Right atrium auricular region (tissue), 2 donors: ENCODE data around the gene ERAL1. TPM values are rescaled to one million over a fixed set of nuclear protein-coding genes. Genes with fewer than 3 reads are reported as not detected.
A peak's percentile ranks its signal among the peaks of the same experiment; 100 is the strongest.

Experiments
- DNase-seq: peaks from one replicate; pipeline ENCODE4 v3.0.0-alpha.2; 2019; ENCODE audit warnings: low spot score
- H3K27ac ChIP-seq, 2 donors: fragments of 200-600 bp; sonication (generic); 1 replicate in 1 of 2; 2 replicates in 1 of 2; pipeline ENCODE4 v1.5.1; 2016 to 2019
- H3K27me3 ChIP-seq, 2 donors: fragments of 200-600 bp; sonication (generic); one replicate each; pipeline versions ENCODE4 v1.5.1 to v1.6.0; 2017 to 2019
- H3K36me3 ChIP-seq: fragments of 200-600 bp; sonication (generic); one replicate; pipeline ENCODE4 v1.5.1; 2016
- H3K4me1 ChIP-seq, 2 donors: fragments of 200-600 bp; sonication (generic); one replicate each; pipeline versions ENCODE4 v1.5.1 to v1.6.0; 2017 to 2019
- H3K4me3 ChIP-seq, 2 donors: fragments of 200-600 bp; sonication (generic); 1 replicate in 1 of 2; 2 replicates in 1 of 2; pipeline ENCODE4 v1.5.1; 2017 to 2019; ENCODE audit warnings: mild to moderate bottlenecking in 1 of 2, moderate library complexity in 1 of 2
- H3K9me3 ChIP-seq, 2 donors: fragments of 200-600 bp; sonication (generic); one replicate each; pipeline ENCODE4 v1.5.1; 2019
- CTCF ChIP-seq, 2 donors: fragments of 200-600 bp; sonication (generic); IDR thresholded peaks; one replicate each; pipeline ENCODE4 v1.5.1; 2019; ENCODE audit warnings: antibody characterized with exemption in 2 of 2
- total RNA-seq, 2 donors: library from RNA; depleted of rRNA; stranded (reverse); fragments of >200 nt; gene quantifications; one replicate each; pipeline ENCODE4 v1.1.0, GENCODE V29; 2016

Gene ERAL1
- total RNA-seq, 2 donors from 2014 or later, result 32.0 to 51.4 TPM

DNA sequence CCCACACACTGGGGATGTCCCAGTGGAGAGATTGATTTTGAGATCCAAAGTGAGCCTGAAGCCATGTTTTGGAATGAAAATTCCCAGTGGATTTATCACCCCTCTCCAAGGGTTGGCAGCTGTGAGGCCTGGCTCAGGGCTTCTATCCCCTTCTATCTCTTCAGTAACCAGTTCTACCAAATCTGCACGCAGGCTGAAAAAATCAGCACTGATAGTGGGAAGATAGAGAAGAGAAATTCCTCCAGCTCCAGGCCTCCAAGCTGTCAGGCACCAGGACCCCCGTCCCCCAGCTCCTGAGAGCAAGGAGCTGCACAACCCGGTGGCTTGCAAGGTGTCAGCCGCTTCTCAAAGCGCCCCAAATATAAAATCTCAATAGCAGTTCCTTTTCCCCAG lies 41.7 kb downstream of the ERAL1 start:
- DNase-seq, result no peak
- H3K9me3 ChIP-seq, result no peaks in the 10 kb centered on the region
- no peaks in the 10 kb centered on the region for H3K27me3 ChIP-seq
- H3K36me3 ChIP-seq, result no peaks in the 10 kb centered on the region
- no peak for TF ChIP-seq CTCF (IDR thresholded peaks at IDR 0.05)
- H3K4me1 ChIP-seq, result peaks cover 0 to 52% of the 10 kb centered on the region in 2 donors
- H3K4me3 ChIP-seq, result peak overlapping the region; percentile 82 to 97
- H3K27ac ChIP-seq, result peak overlapping the region; percentile 85 to 93

DNA sequence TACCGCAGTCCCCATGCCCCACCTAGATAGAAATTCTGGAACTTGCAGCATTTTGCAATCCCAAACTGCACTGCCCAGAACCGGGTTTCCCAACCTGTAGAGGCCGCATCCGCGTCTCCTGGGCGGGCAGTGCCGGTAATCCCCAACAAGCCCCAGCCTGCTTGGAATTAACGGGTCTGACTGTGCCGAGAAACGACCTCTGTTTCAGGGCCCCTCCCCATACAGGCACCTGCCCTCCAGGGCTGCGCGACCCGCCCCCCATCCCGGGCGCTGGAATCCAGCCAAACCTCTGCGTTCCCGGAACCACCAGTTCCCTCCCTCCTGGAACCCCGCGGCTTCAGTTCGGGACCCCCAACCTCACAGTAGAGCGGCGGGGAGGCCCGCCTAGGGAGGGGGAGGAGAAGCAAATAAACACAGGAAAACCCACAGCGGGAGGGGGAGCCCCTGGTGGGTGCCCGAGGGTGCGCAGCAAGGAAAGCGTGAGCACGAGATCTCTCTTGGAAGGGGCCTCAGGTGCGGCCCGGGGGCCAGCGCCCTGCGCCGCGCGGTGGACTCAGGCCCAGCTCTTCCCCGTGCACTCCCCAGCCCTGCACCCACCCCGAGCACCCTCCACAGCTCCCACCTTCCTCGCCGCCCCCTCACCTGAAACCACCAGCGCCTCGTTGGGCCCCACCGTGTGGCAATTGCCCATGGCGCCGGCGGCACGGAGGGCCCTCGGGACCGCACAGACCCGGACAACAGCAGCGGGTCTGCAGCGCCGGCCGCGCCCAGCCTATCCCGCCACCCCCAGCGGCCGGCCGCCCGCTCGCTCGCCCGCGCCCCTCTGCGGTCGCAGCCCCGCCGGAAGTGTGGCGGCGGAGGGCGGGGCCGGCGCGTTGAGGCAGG lies 42.3 kb downstream of the ERAL1 start, which contains the start of gene FLOT2:
Gene FLOT2, minus strand, starts transcription at position 850 of the 885 bp plus-strand sequence. Its CDS starts 159 bp downstream, at position 691.
- peaks cover 0 to 53% of the 10 kb centered on the region in 2 donors for H3K4me1 ChIP-seq
- no peaks in the 10 kb centered on the region for H3K9me3 ChIP-seq
- peak; percentile 84 for DNase-seq
- H3K27me3 ChIP-seq, result no peaks in the 10 kb centered on the region
- H3K36me3 ChIP-seq, result no peaks in the 10 kb centered on the region
- H3K27ac ChIP-seq, result peak within 1 kb of the TSS; percentile 85 to 93
- TF ChIP-seq CTCF (IDR thresholded peaks at IDR 0.05), result peak; percentile 14 to 46
- H3K4me3 ChIP-seq, result peak within 1 kb of the TSS; percentile 82 to 97

- Histone ChIP-seq H3K27me3 (no peaks in the 10 kb centered on the region), H3K9me3 (no peaks in the 10 kb centered on the region), H3K27ac (peak overlapping the region; percentile 85 to 93), H3K4me3 (peak overlapping the region; percentile 82 to 97), H3K36me3 (no peaks in the 10 kb centered on the region), H3K4me1 (peaks cover 0 to 47% of the 10 kb centered on the region in 2 donors)
- no peak for DNase-seq
- TF ChIP-seq CTCF (IDR thresholded peaks at IDR 0.05), result no peak
These were observed 43.1 kb downstream of the ERAL1 start for GRCh38 chr17:28897769-28898526.

DNA sequence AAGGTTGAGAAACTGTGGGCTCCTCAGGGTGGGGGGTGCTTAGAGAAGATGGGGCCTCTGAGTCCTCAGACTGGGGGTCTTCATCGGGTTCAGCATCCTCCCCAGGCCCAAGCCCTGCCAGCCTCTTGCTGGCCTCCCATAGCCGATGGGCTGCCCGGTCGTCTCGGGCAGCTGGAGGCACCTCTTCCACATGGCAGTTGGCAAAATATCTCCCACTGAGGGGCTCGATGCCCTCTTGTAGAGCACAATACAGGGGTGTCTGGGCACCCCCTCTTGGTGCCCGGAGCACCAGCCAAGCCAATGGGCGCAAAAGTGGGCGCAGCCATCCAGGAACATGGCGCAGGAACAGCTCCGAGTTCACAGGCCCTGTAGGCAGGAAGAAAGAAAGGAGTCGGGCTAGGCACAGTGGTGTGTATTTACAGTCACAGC lies 43.7 kb downstream of the ERAL1 start:
- Histone ChIP-seq H3K27ac (peak overlapping the region; percentile 85 to 93), H3K27me3 (no peaks in the 10 kb centered on the region), H3K9me3 (no peaks in the 10 kb centered on the region), H3K36me3 (no peaks in the 10 kb centered on the region), H3K4me3 (no peak overlapping the region), H3K4me1 (peaks cover 0 to 49% of the 10 kb centered on the region in 2 donors)
- DNase-seq, result no peak
- no peak for TF ChIP-seq CTCF (IDR thresholded peaks at IDR 0.05)

DNA sequence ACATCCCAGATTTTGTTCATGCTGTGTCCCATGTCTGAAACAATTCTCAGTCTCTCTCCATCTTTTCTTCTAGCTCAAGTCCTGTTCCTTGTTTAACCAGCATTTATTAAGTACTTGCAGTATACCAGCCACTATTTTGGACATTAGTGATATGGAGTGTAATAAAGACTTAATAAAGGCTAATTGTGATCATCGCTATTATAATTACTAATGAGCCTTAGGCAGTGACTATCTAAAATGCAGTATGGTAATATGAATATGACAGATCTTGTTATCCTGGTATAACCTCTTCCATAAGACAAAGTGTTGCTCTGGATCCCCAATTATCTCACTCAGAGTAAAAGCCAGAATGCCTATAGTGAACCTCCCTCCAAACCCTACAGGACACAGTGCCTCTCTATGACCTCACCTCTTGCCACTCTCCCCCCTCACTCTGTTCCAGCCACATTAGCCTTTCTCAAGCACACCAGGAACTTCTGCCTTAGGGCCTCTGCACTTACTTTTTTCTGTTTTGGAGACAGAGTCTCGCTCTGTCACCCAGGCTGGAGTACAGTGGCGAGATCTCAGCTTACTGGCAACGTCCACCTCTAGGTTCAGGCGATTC lies 44.5 kb downstream of the ERAL1 start:
- Histone ChIP-seq H3K9me3 (no peaks in the 10 kb centered on the region), H3K27ac (no peak overlapping the region), H3K4me1 (peaks cover 0 to 46% of the 10 kb centered on the region in 2 donors), H3K4me3 (no peak overlapping the region), H3K36me3 (no peaks in the 10 kb centered on the region), H3K27me3 (no peaks in the 10 kb centered on the region)
- no peak for DNase-seq
- no peak for TF ChIP-seq CTCF (IDR thresholded peaks at IDR 0.05)
